Activated T-cell treated with anti-CD3 and anti-CD28 coated beads for 4 hours (primary cell): ENCODE measurements around the gene MACROD2.

Source experiments
- DNase-seq: peaks from one replicate; pipeline ENCODE4 v3.0.0-alpha.2; 2020

Gene MACROD2

GRCh38 chr20:15673206-15673605, 1677.9 kb downstream of the MACROD2 start:
- no peak for DNase-seq

DNA sequence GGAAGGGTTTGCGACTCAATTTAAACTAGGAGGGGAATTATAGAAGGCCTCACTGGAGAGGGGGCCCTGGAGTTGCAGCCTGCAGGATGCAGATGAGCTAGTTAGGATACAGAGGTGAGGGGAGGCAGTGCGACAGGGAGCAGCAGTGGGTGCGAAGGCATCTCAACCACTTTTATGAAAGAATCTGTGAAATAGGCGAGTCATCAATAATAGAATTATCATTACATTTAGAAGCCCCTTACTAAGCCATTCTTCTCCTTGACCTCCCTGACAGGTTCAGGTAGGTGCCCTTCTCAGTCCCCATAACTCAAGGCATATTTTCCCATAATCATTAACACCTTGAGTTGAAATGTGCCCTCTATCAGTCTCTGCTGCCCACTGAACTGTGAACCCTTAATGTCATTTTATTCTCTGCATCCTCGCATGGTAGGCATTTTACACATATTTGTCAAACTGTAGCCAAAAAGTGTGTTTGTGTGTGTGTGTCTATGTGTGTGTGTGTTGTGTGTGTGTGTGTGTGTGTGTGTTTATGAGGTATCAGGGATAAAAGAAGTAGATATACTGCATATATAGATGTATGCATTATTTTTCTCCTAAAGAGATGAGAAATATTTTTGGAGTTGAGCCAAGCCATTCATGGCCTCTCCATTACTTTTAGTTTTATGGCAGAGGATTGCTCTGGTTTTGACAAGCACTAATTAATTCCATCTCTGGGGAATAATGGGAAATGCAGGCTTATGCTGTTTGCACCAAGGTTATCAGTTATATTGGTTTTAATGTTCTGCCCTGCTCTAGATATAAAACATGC, 1679.1 kb downstream of the MACROD2 start:
- no peak for DNase-seq

GRCh38 chr20:15675061-15675514, 1679.8 kb downstream of the MACROD2 start:
- no peak for DNase-seq

- DNase-seq, result no peak
Measured at GRCh38 chr20:15675813-15676484, 1680.6 kb downstream of the MACROD2 start.

DNA sequence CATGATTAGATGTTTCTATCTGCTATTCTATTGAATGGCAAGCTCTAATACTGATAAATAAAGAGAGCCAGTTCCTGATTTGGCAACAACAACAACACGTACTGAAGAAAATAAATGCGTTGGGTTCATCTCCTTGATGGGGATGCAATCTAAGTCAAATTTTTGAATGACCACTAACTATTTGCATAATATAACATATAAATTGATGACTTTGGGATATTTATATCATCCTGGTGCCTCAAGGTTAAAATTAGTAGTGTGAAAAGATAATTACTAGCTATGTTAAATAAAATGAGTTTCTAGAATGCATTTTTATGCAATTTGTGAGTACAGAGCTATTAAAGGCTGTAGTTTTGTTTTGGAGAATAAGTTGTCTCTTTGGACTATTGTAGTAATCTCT, 1681.5 kb downstream of the MACROD2 start:
- no peak for DNase-seq

DNA sequence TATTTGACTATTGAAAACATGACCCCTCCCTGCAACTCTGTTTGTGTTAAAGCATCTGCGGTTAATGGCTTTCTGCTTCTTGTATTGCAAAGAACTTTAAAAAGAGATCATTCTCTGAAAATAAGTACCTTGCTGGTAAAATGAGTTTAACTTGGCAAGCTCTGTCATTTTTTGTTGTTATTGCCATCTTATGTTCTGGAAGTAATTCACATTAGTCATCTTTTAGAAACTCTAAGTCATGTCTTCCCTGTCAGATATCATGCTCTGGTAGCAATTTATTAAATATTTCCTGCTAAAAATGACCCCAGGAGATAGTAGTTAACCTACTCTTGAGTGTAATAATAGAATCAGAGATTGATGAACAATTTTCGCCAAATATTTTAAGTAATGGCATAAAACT, 1687.4 kb downstream of the MACROD2 start:
- no peak for DNase-seq

DNA sequence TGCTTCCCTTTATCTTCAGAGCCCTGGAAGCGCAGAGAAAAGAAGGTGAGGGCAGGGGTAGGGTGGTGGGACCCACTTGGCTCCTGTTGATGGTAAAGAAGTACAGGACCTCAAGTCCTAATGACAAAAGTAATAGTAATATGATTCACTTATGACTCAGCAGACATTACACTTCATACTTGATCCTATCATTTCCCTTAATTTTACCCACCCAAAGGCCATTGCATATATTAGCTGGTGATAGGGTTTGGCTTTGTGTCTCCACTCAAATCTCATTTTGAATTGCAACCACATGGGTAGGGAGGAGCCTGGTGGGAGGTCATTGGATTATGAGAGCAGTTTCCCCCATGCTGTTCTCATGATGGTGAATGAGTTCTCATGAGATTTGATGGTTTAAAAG, 1697.3 kb downstream of the MACROD2 start:
- no peak for DNase-seq

GRCh38 chr20:15699431-15700146, 1704.3 kb downstream of the MACROD2 start:
- DNase-seq, result no peak

- no peak for DNase-seq
Measured at GRCh38 chr20:15700147-15700765, 1704.9 kb downstream of the MACROD2 start.

DNA sequence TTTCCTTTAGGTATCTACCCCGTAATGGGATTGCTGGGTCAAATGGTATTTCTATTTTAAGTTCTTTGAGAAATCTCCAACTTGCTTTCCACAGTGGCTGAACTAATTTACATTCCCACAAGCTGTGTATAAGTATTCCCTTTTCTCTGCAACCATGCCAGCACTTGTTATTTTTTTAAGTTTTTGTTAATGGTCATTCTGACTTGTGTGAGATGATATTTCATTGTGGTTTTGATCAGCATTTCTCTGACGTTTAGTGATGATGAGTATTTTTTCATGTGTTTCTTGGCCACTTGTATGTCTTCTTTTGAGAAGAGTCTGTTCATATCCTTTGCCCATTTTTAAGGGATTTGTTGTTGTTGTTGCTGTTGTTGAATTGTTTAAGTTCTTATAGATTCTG, 1706.8 kb downstream of the MACROD2 start:
- no peak for DNase-seq

- no peak for DNase-seq
Measured at GRCh38 chr20:15703171-15703911, 1708.0 kb downstream of the MACROD2 start.

DNA sequence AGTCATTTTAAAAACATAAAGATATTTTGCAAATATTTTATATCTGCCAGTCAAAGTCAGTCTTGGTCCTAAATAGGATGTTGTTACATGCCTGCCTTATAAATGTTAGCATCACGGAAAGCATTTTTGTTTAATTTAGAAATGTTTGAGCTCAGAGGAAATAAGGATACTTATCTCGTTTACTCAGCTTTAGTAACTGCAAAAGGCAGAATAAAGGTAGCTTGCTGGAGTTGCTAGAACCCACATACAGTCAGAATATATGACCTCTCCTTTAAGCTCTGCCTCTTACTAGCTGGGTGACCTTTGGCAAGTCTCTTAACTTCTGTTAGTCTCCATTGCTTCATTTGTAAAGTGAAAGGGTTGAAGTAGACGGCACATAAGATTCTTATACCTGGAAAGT, 1710.7 kb downstream of the MACROD2 start:
- no peak for DNase-seq

DNA sequence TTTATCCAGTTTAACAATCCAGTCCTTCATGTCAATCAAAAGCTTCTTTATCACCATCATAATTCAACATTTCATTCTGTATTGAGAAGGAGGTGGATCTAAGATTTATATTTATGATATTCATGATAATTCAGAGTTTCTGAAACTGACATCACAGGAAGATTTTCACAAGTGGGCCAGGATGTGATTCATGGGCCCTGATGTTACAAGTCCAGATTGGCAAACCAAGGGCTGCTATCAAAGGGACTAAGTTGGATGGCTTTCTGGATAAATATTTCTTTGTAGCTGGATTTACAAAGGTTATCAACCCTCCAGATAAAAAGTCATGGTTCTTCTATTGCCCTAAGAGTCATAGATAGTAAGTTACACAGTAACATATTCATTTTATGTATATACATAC, 1711.4 kb downstream of the MACROD2 start:
- DNase-seq, result no peak

- no peak for DNase-seq
Measured at GRCh38 chr20:15708984-15709598, 1713.8 kb downstream of the MACROD2 start.

DNA sequence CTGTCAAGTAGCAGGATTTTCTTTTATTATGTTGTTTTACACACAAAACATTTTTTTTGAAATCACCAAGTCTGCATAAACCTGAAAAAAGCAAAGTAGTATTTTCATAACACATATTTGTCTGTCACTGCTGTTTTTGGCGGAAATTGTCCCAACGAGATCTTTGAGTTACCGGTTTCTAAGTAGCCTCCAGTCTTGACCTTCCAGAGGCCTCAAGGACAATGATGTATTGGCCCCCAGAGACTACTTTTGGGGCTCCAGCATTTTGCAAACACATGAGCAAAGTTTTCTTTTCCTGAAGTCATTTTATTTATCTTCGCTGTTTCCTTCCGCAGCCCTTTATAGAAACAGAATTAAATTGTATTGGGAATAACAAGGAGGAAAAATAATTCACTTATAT, 1715.3 kb downstream of the MACROD2 start:
- DNase-seq, result no peak

DNA sequence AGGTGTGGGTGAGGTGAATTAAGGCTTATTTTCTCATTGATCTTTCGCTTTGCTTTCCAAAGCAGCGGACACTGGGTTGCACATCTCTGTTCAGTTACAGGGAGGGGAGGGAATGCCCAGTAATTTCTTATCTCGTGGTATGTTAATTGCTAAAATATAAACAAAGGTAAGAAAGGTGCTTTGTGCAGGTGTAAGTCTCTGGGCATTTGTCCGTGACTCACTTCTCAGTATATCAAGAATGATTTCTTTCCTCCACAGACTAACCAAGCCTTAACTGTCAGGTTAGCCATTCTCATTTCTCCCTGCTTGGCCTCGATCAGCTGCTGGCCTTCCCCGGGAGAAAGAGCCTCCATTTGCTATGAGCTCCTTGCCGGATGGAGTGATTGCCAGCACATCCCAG, 1715.9 kb downstream of the MACROD2 start:
- no peak for DNase-seq

- DNase-seq, result no peak
Measured at GRCh38 chr20:15716256-15716655, 1720.9 kb downstream of the MACROD2 start.

DNA sequence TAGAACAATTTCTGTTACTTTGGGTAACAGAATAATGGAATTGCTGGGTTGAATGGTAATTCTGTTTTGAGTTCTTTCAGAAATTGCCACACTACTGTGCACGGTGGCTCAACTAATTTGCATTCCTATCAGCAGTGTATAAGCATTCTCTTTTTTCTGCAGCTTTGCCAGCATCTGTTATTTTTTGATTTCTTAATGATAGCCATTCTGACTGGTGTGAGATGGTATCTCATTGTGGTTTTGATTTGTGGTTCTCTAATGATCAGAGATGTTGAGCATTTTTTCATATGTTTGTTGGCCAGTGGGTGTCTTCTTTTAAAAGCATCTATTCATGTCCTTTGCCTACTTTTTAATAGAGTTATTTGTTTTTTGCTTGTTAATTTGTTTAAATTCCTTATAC, 1731.1 kb downstream of the MACROD2 start:
- no peak for DNase-seq

DNA sequence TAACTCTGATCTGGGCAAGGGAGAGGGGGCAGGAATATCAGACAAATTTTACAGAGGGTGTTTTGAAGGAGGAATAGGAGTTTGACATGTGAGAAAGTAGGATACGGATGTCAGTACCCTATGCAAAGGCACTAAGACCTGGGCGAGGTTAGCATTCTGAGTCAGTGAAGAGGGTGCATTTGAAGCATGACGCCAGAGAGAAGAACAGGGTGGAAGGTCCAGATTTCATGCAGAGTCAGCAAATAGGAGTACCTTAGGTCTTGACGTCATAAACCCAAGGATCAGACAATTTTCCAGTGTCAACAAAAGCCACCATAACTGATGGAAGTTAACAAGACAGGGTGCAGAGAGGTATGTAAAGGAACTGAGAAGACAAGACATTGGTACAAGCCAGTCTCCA, 1738.7 kb downstream of the MACROD2 start:
- no peak for DNase-seq

GRCh38 chr20:15739035-15739434, 1743.7 kb downstream of the MACROD2 start:
- DNase-seq, result no peak

GRCh38 chr20:15740046-15740775, 1744.9 kb downstream of the MACROD2 start:
- no peak for DNase-seq
